ENCODE results near the gene TNFRSF6B. TPM values are rescaled to one million over a fixed set of nuclear protein-coding genes. Genes with fewer than 3 reads are reported as not detected.
"Not testable (repeated sequence)": the region's sequence is repeated elsewhere in the genome, so short reads cannot be mapped to it uniquely, and the experiment has no call there.

The TNFRSF6B gene
- total RNA-seq, 1 donor from 2014 or later, result not detected

DNA sequence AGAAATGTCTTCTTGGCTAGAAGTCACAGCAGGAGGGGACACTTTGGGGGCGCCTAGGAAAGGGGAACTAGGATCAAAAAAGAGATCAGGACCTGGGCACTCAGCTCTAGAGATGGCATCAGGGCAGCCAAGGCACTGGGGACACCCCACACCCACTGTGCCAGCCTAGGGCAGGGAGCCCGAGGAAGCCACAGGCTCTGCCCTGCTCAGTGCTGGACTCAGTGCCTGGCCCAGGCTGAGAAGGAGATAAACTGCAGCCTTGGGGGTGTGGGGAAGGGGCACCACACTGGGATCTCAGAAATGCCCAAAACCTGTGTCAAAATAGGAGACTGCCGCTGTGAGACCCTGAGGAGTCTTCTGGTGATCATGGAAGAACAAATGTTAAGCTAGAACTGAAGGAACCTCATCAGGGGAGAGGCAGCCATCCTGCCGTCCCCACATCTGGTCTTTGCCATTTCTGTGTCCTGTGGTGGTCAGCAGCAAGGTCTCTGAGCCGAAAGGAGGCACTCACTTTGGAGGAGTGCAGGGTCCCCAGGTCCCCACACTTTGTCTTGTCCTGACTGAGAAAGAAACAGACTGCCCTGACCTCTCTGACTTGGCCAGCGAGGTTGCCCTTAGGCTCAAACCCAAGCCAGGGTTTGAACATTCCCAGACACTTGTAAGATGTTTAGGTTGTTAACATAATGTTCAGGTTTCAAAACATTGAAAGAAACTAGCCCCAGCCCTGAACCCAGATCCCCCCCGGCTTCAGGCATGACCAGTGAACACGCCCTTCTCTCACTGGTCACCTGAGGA, 9.0 kb downstream of the TNFRSF6B start:
- DNase-seq (ENCODE audit: low spot score in 2 of 2) (peak in 1 of 2 donors; percentile 12), FAIRE-seq (no peak)

DNA sequence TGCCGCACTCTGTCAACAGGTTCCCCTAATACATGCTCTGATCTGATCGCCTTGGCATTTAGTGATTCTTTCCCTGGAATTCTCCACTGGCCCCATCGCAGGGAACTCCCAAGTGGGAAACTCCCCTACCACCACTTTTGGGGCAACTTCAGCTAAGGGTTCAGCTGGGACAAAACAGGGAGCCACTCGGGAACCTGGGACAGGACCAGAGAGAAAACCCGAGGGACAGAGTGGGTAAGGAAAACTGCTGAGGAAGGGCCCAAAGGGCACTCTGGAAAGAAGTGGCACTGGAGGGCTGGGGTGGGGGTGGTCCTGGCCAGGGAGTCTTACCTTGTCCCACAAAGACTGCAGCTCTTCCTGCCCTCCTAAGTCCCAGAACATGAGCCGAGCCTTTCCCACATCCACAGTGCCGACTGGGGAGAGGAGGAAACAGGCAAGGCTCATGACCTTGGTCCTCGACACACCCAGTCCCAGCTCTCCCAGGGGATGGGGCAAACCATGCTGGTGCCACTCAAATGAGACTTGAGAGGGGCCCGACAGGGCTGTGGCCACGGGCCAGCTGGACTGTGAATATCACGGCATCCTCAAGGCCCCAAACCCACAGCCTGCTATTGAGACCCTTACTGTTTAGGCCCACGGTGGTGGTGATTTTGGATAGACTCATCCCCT, 9.7 kb downstream of the TNFRSF6B start:
- FAIRE-seq (no peak), DNase-seq (ENCODE audit: low spot score in 2 of 2) (peak in 1 of 2 donors; percentile 12)

DNA sequence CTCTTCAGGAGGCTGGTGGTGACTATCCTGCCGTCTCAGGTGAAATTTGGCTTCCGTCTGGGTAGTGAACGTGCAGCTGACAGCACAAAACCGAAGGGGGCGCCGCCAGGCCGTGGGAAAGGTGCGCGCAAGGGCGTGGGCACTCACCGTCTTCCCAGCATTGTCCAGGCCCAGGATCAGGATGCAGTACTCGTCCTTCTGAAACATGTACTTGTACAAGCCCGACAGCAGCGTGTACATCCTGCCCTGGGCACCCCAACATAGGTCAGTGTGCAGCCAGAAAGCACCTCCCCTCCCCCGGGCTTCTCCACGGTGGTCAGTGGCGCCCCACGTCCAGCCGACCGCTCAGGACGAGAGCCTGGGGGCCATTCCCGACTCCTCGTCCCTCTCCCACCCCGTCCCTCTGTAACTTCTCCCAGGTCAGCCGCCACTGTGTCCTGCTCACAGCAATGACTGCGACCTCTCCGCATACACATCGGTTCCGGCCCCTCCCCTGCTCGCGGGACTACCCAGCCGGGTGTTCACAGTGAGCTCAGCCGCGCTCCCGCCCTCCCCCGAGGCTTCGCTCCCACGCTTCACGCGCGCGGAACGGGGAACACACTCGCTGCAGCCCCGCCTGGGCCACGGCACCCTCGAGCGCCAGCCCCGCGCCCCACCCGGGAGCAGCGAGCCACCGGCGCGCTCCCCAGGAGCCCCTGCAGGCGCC, 10.6 kb downstream of the TNFRSF6B start:
- FAIRE-seq (no peak), DNase-seq (ENCODE audit: low spot score in 2 of 2) (peak; percentile 22 to 32)

DNA sequence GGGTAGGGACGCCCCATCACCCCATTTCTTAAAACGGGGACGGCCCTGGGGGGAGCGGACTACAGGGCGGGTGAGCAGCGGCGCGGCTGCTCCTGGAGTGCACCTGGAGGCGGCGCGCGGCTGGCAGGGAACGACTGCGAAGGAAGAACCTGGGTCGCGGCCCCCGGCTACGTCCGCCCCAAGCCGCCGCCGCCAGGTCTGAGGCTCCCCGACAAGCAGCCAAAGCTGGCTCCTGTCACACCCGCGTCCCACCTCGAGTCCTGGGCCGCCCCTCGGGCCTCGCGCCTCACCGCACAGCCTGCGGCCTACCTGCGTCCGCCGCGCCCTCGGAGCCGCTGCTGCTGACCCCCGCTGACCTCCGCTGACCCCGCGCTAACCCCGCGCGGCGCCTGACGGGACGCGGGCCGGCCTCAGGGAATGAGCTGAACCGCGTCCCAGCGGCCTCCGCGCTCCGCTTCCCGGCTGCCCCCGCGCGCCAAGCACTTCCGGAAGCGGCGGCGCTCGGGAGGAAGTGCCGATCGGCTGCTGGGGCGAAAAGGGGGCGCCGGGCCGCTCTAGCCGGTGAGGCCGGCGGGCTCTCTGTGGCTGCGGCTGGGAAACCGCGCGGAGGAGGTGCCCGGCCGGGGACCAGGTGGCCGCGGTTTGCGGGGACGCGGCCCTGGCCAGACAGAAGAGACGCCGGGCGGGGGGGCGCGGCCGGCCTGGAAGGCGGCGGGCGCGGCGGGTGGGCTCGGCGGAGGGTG, 11.3 kb downstream of the TNFRSF6B start, which contains the start of the genes ARFRP1 and ZGPAT:
TSS of gene ARFRP1 (minus strand) at position 419 of the 743 bp plus-strand sequence. CDS start 885 bp downstream, outside the sequence.
TSS of gene ZGPAT (plus strand) at position 482 of the 743 bp plus-strand sequence. CDS start 542 bp downstream, outside the sequence.
- FAIRE-seq (no peak), DNase-seq (ENCODE audit: low spot score in 2 of 2) (peak; percentile 95 to 98)

DNA sequence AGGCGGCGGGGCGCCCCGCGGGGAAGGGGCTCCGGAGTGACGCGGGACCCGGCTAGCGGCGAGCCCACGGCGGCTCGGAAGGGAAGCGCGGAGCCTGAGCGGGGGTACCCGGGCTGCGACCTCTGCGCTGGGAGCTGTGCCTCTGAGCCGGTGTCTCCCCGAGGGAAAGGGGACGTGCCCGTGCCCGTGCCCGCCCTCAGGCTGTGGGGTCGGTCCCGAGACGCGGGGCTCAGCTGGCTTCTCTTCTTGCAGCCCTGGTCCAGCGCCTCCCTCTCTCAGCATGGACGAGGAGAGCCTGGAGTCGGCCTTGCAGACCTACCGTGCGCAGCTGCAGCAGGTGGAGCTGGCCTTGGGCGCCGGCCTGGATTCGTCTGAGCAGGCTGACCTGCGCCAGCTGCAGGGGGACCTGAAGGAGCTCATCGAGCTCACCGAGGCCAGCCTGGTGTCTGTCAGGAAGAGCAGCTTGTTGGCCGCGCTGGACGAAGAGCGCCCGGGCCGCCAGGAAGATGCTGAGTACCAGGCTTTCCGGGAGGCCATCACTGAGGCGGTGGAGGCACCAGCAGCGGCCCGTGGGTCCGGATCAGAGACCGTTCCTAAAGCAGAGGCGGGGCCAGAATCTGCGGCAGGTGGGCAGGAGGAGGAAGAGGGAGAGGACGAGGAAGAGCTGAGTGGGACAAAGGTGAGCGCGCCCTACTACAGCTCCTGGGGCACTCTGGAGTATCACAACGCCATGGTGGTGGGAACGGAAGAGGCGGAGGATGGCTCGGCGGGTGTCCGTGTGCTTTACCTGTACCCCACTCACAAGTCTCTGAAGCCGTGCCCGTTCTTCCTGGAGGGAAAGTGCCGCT, 12.1 kb downstream of the TNFRSF6B start:
- no peak for FAIRE-seq
- peak in 1 of 2 donors; percentile 14 for DNase-seq (ENCODE audit: low spot score in 2 of 2)

DNA sequence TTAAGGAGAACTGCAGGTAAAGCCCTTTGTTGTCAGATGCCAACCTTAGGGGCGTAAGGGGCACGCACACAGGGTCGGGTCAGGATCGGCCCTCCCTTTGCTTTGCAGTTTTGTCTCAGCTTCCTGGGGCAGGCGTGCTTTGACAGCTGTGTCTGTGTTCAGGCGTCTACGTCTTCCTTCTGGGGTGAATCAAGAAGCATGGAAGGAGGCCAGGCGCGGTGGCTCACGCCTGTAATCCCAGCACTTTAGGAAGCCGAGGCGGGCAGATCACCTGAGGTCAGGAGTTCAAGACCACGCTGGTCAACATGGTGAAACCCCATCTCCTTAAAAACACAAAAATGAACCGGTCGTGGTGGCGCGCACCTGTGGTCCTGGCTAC, 12.7 kb downstream of the TNFRSF6B start:
- FAIRE-seq, result no peak
- DNase-seq (ENCODE audit: low spot score in 2 of 2), result no peak

DNA sequence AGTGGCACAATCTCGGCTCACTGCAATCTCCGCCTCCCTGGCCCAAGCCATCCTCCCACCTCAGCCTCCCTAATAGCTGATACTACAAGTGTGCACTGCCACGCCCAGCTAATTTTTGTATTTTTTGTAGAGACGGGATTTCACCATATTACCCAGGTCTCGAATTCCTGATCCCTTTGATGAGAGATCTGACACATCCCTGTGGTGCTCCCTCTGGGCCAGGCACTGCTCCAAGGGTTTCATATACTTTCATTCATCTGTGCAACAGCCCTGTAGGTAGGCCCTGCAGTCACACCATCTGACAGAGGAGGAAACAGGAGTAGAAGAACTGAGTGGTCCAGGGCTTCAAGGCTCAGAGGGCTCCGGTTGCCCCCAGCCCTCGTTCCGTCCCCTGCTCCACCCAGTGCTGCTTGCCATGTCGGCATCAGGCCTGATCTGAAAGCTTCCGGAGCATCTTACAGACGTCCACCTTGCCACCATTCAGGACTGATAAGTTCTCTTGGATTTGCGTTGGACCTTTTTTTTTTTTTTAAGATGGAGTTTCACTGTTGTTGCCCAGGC, 14.7 kb downstream of the TNFRSF6B start:
- DNase-seq (ENCODE audit: low spot score in 2 of 2), result no peak
- no peak for FAIRE-seq

DNA sequence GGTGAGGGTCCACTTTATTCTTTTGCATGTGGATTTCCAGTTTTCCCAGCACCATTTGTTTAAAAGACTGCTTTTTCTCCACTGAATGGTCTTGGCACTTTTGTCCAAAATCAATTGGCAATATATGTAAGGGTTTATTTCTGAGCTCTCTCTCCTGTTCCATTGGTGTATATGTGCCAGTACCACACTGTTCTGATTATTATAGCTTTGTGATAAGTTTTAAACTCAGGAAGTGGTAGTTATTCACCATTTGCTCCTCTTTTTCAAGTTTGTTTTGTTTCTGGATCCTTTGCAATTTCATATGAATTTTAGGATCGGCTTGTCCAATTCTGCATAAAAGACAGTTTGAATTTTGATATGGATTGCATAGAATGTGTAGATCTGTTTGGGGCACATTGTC, 15.7 kb downstream of the TNFRSF6B start:
- no peak for DNase-seq (ENCODE audit: low spot score in 2 of 2)
- FAIRE-seq, result no peak

DNA sequence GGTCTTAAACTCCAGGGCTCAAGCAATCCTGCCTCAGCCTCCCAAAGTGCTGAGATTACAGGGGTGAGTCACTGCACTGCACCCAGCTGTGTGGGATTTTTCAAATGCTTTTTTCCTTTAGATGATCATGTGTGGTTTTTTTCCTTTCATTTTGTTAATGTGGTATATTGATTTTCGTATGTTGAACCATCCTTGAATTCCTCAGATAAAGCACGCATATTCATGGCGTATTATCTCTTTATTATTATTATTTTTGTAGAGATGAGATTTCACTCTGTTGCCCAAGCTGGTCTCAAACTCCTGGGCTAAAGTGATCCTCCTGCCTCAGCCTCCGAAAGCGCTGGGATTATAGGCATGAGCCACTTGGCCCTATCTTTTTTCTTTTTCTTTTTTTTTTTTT, 18.4 kb downstream of the TNFRSF6B start:
- FAIRE-seq (no peak), DNase-seq (ENCODE audit: low spot score in 2 of 2) (no peak)

DNA sequence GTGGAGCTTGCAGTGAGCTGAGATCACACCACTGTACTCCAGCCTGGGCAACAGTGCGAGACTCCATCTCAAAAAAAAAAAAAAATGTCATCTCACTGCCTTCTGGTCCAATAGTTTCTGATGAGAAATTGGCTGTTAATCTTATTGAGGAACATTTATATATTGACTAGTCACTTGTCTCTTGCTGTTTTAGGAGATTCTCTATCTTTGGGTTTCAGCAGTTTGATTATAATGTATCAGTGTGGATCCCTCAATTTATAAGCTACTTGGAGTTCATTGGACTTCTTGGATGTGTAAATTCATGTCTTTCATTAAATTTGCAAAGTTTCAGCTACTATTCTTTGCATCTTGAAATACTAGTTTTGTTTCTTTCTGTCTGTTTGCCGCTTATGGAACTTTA, 22.5 kb downstream of the TNFRSF6B start:
- no peak for FAIRE-seq

DNA sequence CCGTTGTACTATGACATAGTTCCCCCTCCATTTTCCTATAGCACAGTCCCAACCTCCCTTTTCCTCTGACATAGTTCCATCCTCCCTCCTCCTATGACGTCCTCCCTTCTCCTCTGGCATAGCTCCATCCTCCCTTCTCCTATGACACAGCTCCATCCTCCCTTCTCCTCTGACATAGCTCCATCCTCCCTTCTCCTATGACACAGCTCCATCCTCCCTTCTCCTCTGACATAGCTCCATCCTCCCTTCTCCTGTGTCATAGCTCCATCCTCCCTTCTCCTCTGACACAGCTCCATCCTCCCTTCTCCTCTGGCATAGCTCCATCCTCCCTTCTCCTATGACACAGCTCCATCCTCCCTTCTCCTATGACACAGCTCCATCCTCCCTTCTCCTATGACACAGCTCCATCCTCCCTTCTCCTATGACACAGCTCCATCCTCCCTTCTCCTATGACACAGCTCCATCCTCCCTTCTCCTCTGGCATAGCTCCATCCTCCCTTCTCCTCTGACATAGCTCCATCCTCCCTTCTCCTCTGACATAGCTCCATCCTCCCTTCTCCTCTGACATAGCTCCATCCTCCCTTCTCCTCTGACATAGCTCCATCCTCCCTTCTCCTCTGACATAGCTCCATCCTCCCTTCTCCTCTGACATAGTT, 26.6 kb downstream of the TNFRSF6B start:
- not testable (repeated sequence) for FAIRE-seq; DNase-seq (ENCODE audit: low spot score in 2 of 2)

More for the DNA sequence above, 22.5 kb downstream of the TNFRSF6B start:
- no peak for DNase-seq (ENCODE audit: low spot score in 2 of 2)

DNA sequence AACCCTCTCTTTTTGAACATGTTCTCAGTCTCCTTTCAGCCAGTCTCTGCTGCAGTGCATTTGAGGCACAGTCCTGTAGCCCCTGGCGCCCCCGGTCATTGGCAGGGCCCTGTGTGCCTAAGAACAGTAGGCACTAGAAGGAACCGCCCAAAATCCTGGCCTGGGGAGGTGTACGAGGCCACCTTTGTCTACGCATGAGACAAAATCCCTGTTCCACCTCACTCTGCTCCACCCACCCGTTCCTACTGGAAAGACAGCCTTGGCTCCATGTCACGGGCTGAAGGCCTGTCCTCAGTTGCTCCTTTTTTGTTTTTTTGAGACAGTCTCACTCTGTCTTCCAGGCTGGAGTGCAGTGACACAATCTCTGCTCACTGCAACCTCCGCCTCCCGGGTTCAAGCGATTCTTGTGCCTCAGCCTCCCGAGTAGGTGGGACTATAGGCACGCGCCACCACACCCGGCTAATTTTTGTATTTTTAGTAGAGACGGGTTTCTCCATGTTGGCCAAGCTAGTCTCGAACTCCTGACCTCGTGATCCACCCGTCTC, 33.8 kb downstream of the TNFRSF6B start:
- FAIRE-seq; DNase-seq (ENCODE audit: low spot score in 2 of 2): not testable (repeated sequence)

DNA sequence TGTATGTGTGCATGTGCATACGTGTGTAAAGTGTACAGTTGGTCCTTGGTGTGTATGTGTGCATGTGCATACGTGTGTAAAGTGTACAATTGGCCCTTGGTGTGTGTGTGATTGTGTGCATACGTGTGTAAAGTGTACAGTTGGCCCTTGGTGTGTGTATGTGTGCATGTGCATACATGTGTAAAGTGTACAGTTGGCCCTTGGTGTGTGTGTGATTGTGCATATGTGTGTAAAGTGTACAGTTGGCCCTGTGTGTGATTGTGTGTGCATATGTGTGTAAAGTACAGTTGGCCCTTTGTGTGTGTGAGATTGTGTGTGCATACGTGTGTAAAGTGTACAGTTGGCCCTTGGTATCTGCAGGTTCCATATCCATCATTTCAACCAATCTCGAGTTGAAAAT, 35.0 kb downstream of the TNFRSF6B start:
- no peak for DNase-seq (ENCODE audit: low spot score in 2 of 2)
- FAIRE-seq, result no peak

DNA sequence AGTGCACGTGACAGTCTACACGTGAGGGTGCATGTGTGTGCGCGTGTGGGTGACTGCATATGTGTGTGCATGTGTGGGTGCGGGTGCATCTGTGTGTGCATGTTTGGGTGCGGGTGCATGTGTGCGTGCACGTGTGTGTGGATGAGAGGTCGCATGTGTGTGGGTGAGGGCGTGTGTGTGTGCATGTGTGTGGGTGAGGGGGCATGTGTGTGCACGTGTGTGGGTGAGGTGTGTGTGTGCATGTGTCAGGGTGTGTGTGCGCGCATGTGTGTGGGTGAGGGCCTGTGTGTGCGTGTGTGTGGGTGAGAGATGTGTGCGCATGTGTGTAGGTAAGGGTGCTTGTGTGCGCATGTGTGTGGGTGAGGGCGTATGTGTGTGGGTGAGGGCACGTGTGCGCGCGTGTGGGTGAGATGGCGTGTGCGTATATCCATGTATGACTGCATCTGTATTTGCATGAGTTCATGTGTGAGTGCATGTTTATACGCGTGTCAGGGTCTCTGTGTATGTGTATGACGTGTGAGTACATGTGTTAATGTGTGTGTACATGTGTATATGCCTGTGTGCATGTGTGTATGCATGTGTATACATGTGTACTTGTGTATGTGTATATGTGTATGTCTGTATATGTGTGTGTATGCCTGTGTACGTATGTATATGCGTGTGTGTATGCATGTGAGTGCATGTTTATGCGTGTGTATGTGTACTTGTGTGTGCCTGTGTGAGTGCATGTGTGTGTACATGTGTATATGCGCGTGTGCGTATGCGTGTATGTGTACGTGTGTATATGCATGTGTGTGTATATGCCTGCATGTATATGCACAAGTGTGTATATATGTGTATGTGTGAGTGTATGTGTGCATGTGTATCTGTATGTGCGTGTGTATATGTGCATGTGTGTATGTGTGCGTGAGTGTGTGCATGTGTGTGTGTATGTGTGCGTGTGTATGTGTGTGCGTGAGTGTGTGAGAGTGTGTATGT, 36.0 kb downstream of the TNFRSF6B start:
- FAIRE-seq, result no peak
- no peak for DNase-seq (ENCODE audit: low spot score in 2 of 2)

DNA sequence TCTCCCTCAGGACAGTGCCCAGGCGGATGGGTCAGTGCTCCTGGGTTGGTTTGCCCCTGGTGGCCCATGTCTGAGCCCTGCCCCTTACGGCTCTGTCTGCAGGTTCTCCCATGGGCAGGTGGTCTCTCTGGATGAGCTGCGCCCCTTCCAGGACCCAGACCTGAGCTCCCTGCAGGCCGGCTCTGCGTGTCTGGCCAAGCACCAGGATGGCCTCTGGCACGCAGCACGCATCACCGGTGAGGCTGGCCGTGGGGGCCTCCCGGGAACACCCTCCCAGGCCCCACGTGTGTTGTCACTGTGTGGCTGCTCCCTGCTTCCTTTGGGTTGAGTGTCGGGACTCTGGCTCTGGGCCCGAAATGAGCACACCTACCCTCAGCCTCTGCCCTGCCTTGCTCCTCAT, 36.7 kb downstream of the TNFRSF6B start:
- DNase-seq (ENCODE audit: low spot score in 2 of 2) (no peak), FAIRE-seq (no peak)

DNA sequence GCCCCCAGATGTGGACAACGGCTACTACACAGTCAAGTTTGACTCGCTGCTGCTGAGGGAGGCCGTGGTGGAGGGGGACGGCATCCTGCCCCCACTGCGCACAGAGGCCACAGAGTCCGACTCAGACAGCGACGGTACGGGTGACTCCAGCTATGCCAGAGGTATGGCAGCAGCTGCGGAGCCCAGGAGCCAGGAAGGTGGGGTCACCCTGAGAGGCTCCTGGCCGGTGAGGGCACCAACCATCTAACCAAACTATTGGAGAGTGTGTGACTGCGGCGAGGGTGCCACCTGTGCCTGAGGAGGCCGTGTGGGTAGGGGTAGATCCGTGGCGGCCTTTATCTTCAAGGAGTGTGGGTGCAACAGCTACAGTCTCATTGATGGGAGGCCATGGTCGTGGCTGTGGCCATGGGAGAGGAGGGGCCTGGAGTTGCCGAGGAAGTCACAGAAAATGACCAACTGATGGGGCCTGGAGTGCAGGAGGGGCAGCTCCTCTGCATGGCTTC, 37.2 kb downstream of the TNFRSF6B start:
- FAIRE-seq (no peak), DNase-seq (ENCODE audit: low spot score in 2 of 2) (no peak)
